CD4-positive, CD25-positive, alpha-beta regulatory T cell (primary cell): ENCODE measurements around the gene VKORC1L1. TPM values are rescaled to one million over a fixed set of nuclear protein-coding genes. Genes with fewer than 3 reads are reported as not detected.
A peak's percentile ranks its signal among the peaks of the same experiment; 100 is the strongest.
"Not testable (repeated sequence)": the region's sequence is repeated elsewhere in the genome, so short reads cannot be mapped to it uniquely, and the experiment has no call there.

Experiments
- ATAC-seq, 2 donors: fragments of 150-1000 bp; cut with Tn5 transposase; one replicate each; pipeline ENCODE4 v1.10.0; 2021; ENCODE audit warnings: low read depth in 2 of 2, moderate number of reproducible peaks in 2 of 2, moderate library complexity in 1 of 2
- DNase-seq, 3 donors: peaks; one replicate each; pipeline versions ENCODE4 v3.0.0 to v3.0.0-alpha.2; 2012 to 2022; ENCODE audit warnings: mixed read lengths in 1 of 3
- H3K27ac ChIP-seq: one replicate; pipeline ENCODE4 v1.7.0; 2013; ENCODE audit warnings: mild to moderate bottlenecking, low read length; ENCODE audit not compliant: insufficient read depth, poor library complexity, severe bottlenecking
- H3K27me3 ChIP-seq: one replicate; pipeline ENCODE4 v1.7.0; 2013; ENCODE audit warnings: low read length; ENCODE audit not compliant: control insufficient read depth, insufficient read depth
- H3K36me3 ChIP-seq: one replicate; pipeline ENCODE4 v1.7.0; 2013; ENCODE audit warnings: mild to moderate bottlenecking, low read length, moderate library complexity; ENCODE audit not compliant: control insufficient read depth, insufficient read depth
- H3K4me1 ChIP-seq: 2 replicates; pipeline ENCODE4 v1.7.0; 2013; ENCODE audit warnings: mild to moderate bottlenecking, low read length; ENCODE audit not compliant: insufficient read depth, control insufficient read depth, poor library complexity, severe bottlenecking
- H3K4me3 ChIP-seq: one replicate; pipeline ENCODE4 v1.7.0; 2013; ENCODE audit warnings: low read depth, mild to moderate bottlenecking, low read length, moderate library complexity
- H3K9me3 ChIP-seq, 2 experiments: 1 replicate in 1 of 2; 2 replicates in 1 of 2; pipeline ENCODE4 v1.7.0; 2013; ENCODE audit warnings: low read length in 2 of 2, mild to moderate bottlenecking in 1 of 2, moderate library complexity in 1 of 2; ENCODE audit not compliant: control insufficient read depth in 2 of 2
- H3K27ac Mint-ChIP-seq, 3 donors: one replicate each; pipeline ENCODE4 v1.8.0; 2020 to 2022; ENCODE audit warnings: mild to moderate bottlenecking in 3 of 3, mixed read lengths in 3 of 3, moderate library complexity in 2 of 3
- H3K27me3 Mint-ChIP-seq: one replicate; pipeline ENCODE4 v1.8.0; 2022; ENCODE audit warnings: mild to moderate bottlenecking, mixed read lengths
- H3K36me3 Mint-ChIP-seq: one replicate; pipeline ENCODE4 v1.8.0; 2020; ENCODE audit warnings: mixed read lengths
- H3K4me1 Mint-ChIP-seq, 4 donors: one replicate each; pipeline ENCODE4 v1.8.0; 2020 to 2022; ENCODE audit warnings: mixed read lengths in 4 of 4, mild to moderate bottlenecking in 1 of 4
- H3K4me3 Mint-ChIP-seq, 4 donors: one replicate each; pipeline ENCODE4 v1.8.0; 2020 to 2022; ENCODE audit warnings: mild to moderate bottlenecking in 4 of 4, mixed read lengths in 4 of 4, moderate library complexity in 3 of 4
- H3K9me3 Mint-ChIP-seq, 7 donors: one replicate each; pipeline ENCODE4 v1.8.0; 2020 to 2022; ENCODE audit warnings: mixed read lengths in 7 of 7, mild to moderate bottlenecking in 3 of 7, moderate library complexity in 2 of 7
- polyA plus RNA-seq, 4 donors: library from polyadenylated mRNA; unstranded; fragments of 300-500 nt; fragmentation: Illumina TruSeq; gene quantifications; one replicate each; pipeline ENCODE4 v1.2.3, GENCODE V29; 2021
- total RNA-seq: library from RNA; stranded (reverse); gene quantifications from one replicate; pipeline ENCODE4 v1.2.3, GENCODE V29; 2022

Gene VKORC1L1
- total and polyA plus RNA-seq, 5 donors from 2014 or later = 3.7 to 5.5 (median 3.9) TPM

DNA sequence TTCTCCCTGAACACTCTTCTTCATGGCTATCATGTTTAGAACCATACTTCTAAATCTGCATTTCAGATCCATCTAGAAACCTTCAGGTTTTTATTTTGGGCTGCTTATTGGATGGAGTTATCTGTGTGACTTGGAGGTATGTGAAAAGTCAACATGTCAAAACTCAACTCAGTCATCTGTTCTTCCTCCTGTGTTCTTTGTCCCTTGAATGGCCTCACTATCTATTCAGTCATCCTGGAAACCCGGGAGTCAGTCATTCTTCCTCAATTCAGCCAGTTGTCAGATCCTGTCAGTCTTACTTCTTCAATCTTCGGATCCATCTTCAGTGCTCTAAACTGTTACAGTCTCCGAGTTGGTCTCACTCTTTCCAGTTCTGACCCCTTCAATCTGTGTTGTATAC lies 52.2 kb downstream of the VKORC1L1 start:
- Mint-ChIP-seq H3K27me3 (no peaks in the 10 kb centered on the region), H3K27ac (no peak overlapping the region), H3K4me3 (no peak overlapping the region), H3K4me1 (peaks cover 5 to 23% (median 13%) of the 10 kb centered on the region in 4 donors), H3K9me3 (peaks cover 0 to 3% (median 0%) of the 10 kb centered on the region in 7 donors), H3K36me3 (peaks cover 18% of the 10 kb centered on the region)
- Histone ChIP-seq H3K4me1 (no peaks in the 10 kb centered on the region), H3K27ac (no peak overlapping the region), H3K27me3 (no peaks in the 10 kb centered on the region), H3K4me3 (no peak overlapping the region), H3K9me3 (no peaks in the 10 kb centered on the region), H3K36me3 (no peaks in the 10 kb centered on the region)
- ATAC-seq = no peak
- DNase-seq = no peak

DNA sequence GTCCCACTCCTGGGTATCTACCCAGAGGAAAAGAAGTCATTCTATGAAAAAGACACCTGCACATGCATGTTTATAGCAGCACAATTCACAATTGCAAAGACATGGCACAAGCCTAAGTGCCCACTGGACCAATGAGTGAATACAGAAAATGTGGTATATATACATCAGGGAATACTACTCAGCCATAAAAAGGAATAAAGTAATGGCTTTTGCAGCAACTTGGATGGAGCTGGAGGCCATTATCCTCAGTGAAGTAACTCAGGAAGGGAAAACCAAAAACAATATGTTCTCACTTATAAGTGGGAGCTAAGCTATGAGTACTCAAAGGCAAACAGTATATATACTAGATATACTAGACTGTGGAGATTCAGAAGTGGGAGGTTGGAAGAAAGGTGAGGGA lies 53.7 kb downstream of the VKORC1L1 start:
- Mint-ChIP-seq H3K9me3 (peaks cover 0 to 3% (median 0%) of the 10 kb centered on the region in 7 donors), H3K27me3 (no peaks in the 10 kb centered on the region), H3K27ac (no peak overlapping the region), H3K36me3 (peaks cover 16% of the 10 kb centered on the region), H3K4me1 (peaks cover 9 to 32% (median 19%) of the 10 kb centered on the region in 4 donors), H3K4me3 (no peak overlapping the region)
- Histone ChIP-seq H3K4me1 (no peaks in the 10 kb centered on the region), H3K27me3 (no peaks in the 10 kb centered on the region), H3K4me3 (no peak overlapping the region), H3K9me3 (no peaks in the 10 kb centered on the region), H3K27ac (no peak overlapping the region), H3K36me3 (no peaks in the 10 kb centered on the region)
- no peak for ATAC-seq
- DNase-seq = no peak

DNA sequence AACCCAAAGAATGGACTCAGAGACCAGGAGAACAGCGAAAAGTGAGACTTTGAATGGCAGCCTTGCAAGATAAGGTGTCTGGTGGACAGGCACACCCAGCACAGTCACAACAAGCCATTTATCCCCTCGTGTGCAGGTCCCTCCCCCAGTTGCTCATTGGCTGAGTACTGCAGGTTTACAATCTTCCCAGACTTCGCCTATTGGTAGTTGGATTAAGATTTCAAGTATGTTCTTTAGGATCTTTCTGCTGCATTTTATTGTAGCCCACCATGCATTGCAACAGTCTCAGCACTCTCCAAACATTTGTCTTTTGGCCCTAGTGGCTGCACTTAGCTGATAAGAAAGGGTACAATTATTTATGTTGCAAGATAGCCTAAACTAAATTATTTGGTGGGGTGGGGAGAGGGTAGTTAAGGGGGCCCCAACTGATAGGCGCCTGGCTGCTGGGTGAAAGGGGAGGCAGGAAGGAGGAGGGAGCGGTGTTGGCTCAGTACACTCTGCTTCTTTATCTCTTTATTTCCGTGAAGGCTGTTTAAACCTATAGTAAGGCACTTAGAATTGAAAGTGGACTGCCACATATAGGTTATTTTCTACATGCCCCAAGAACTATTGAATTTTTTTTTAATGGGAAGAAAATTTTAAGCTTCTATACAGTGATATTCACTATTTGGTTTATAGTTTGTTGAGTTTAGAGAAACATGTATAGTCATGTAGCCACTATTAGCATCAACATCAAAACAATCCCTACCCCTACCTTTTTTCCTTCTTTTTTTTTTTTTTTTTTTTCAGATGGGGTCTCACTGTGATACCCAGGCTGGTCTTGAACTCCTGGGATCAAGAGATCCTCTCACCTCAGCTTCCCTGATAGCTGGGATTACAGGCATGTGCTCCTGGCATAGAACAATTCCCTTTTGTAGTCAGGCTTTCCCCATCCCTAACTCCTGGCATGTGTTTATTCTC lies 54.9 kb downstream of the VKORC1L1 start:
- Histone ChIP-seq H3K27me3 (no peaks in the 10 kb centered on the region), H3K36me3 (no peaks in the 10 kb centered on the region), H3K27ac (no peak overlapping the region), H3K9me3 (no peaks in the 10 kb centered on the region), H3K4me1 (no peaks in the 10 kb centered on the region), H3K4me3 (no peak overlapping the region)
- H3K4me3 Mint-ChIP-seq = no peak overlapping the region
- H3K4me1 Mint-ChIP-seq = peaks cover 9 to 36% (median 22%) of the 10 kb centered on the region in 4 donors
- H3K27ac Mint-ChIP-seq = peak overlapping the region in 2 of 3 donors; percentile 39 to 53
- H3K27me3 Mint-ChIP-seq = no peaks in the 10 kb centered on the region
- no peak for ATAC-seq
- H3K36me3 Mint-ChIP-seq = peaks cover 19% of the 10 kb centered on the region
- peaks cover 0 to 3% (median 0%) of the 10 kb centered on the region in 7 donors for H3K9me3 Mint-ChIP-seq
- no peak for DNase-seq

GRCh38 chr7:65931685-65932084 lies 58.8 kb downstream of the VKORC1L1 start:
- H3K4me3 ChIP-seq = no peak overlapping the region
- Mint-ChIP-seq H3K27me3 (no peaks in the 10 kb centered on the region), H3K4me3 (peak overlapping the region in 1 of 4 donors; percentile 64), H3K36me3 (peaks cover 21% of the 10 kb centered on the region), H3K4me1 (peaks cover 11 to 41% (median 25%) of the 10 kb centered on the region in 4 donors), H3K9me3 (peaks cover 0 to 8% (median 3%) of the 10 kb centered on the region in 7 donors), H3K27ac (no peak overlapping the region)
- no peak overlapping the region for H3K27ac ChIP-seq
- no peaks in the 10 kb centered on the region for H3K4me1 ChIP-seq
- no peak for ATAC-seq
- H3K9me3 ChIP-seq = peaks cover 3 to 7% of the 10 kb centered on the region in 2 experiments
- H3K27me3 ChIP-seq = no peaks in the 10 kb centered on the region
- no peaks in the 10 kb centered on the region for H3K36me3 ChIP-seq
- DNase-seq = no peak

- Histone ChIP-seq H3K36me3 (no peaks in the 10 kb centered on the region), H3K4me1 (no peaks in the 10 kb centered on the region), H3K9me3 (peaks cover 3 to 7% of the 10 kb centered on the region in 2 experiments), H3K27me3 (no peaks in the 10 kb centered on the region), H3K4me3 (no peak overlapping the region), H3K27ac (no peak overlapping the region)
- Mint-ChIP-seq H3K27ac (peak overlapping the region in 1 of 3 donors; percentile 60), H3K4me1 (peaks cover 5 to 23% (median 16%) of the 10 kb centered on the region in 4 donors), H3K36me3 (peaks cover 41% of the 10 kb centered on the region), H3K4me3 (no peak overlapping the region), H3K9me3 (peaks cover 0 to 8% (median 0%) of the 10 kb centered on the region in 7 donors), H3K27me3 (no peaks in the 10 kb centered on the region)
- DNase-seq (no peak), ATAC-seq (no peak)
Observed at GRCh38 chr7:65937296-65937695, 64.4 kb downstream of the VKORC1L1 start.

DNA sequence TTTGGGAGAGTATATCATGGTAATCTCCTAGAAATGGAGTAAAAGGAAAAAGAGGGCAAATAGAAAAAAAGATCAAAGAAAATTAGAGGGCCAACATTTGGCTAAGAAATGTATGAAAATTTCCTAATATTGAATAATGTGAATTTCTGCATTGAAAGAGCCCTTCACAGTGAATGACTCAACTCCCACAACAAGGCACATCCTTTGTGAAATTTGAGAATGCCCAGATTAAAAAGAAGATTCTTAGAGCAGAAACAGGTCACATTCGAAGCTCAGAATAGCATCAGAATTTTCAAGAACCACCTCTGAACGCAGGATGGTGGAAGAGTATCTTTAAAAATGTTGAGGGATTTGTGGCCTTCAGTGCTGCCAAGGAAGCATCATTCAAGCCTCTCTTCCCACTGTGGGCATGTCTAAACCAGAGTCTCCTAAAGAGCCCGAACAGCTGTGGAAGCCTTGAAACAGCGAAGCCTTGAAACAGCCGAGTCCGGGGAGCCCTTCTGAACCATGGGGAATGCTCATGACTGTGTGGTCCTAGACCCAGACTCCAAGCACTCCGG lies 65.5 kb downstream of the VKORC1L1 start:
- no peak overlapping the region for H3K27ac ChIP-seq
- no peaks in the 10 kb centered on the region for H3K4me1 ChIP-seq
- H3K4me3 ChIP-seq = no peak overlapping the region
- peaks cover 3 to 7% of the 10 kb centered on the region in 2 experiments for H3K9me3 ChIP-seq
- no peak overlapping the region for H3K27ac Mint-ChIP-seq
- DNase-seq = no peak
- no peaks in the 10 kb centered on the region for H3K27me3 Mint-ChIP-seq
- ATAC-seq = no peak
- peaks cover 5 to 19% (median 9%) of the 10 kb centered on the region in 4 donors for H3K4me1 Mint-ChIP-seq
- no peaks in the 10 kb centered on the region for H3K27me3 ChIP-seq
- H3K4me3 Mint-ChIP-seq = no peak overlapping the region
- H3K36me3 Mint-ChIP-seq = peaks cover 38% of the 10 kb centered on the region
- no peaks in the 10 kb centered on the region for H3K36me3 ChIP-seq
- peaks cover 0 to 8% (median 0%) of the 10 kb centered on the region in 7 donors for H3K9me3 Mint-ChIP-seq

DNA sequence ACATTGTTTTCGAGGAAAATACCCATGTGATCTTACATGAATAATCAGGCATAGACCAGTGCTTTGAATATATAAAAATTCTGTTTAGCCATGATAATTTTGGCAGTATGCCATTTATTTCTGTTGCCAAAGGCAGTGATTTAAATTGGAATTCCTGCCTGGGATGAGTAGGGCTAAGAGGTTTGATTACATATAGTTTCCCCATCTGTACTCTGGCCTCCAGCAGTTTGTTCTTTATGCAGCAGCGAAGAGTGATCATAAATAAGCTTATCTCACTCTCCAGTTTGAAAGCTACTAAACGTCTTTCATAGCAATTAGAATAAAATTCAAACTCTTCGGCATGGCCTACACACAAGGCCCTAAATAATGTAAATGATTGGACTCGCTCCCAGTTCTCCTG lies 72.9 kb downstream of the VKORC1L1 start:
- not testable (repeated sequence) for H3K4me1 ChIP-seq, H3K4me1 Mint-ChIP-seq, H3K9me3 Mint-ChIP-seq, H3K27me3 ChIP-seq, H3K27ac Mint-ChIP-seq, H3K4me3 Mint-ChIP-seq, H3K4me3 ChIP-seq, ATAC-seq, H3K36me3 Mint-ChIP-seq, H3K27me3 Mint-ChIP-seq, H3K27ac ChIP-seq, H3K9me3 ChIP-seq, H3K36me3 ChIP-seq, DNase-seq
